ENCODE data around the gene ZNF48. TPM values are rescaled to one million over a fixed set of nuclear protein-coding genes. Genes with fewer than 3 reads are reported as not detected.

The ZNF48 gene
- total RNA-seq, 4 donors from 2014 or later = 5.5 to 7.5 (median 7.3) TPM

GRCh38 chr16:30407804-30408534 lies 12.7 kb downstream of the ZNF48 start:
- H3K4me3 ChIP-seq = peak overlapping the region; percentile 64 to 91 (median 76)
- H3K4me1 ChIP-seq = peaks cover 0 to 33% (median 13%) of the 10 kb centered on the region in 4 donors
- no peaks in the 10 kb centered on the region for H3K27me3 ChIP-seq
- TF ChIP-seq, protein P1, sequence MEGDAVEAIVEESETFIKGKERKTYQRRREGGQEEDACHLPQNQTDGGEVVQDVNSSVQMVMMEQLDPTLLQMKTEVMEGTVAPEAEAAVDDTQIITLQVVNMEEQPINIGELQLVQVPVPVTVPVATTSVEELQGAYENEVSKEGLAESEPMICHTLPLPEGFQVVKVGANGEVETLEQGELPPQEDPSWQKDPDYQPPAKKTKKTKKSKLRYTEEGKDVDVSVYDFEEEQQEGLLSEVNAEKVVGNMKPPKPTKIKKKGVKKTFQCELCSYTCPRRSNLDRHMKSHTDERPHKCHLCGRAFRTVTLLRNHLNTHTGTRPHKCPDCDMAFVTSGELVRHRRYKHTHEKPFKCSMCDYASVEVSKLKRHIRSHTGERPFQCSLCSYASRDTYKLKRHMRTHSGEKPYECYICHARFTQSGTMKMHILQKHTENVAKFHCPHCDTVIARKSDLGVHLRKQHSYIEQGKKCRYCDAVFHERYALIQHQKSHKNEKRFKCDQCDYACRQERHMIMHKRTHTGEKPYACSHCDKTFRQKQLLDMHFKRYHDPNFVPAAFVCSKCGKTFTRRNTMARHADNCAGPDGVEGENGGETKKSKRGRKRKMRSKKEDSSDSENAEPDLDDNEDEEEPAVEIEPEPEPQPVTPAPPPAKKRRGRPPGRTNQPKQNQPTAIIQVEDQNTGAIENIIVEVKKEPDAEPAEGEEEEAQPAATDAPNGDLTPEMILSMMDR (IDR thresholded peaks at IDR 0.05) = no peak
- TF ChIP-seq EP300 (IDR thresholded peaks at IDR 0.05) (no peak), POLR2A (IDR thresholded peaks at IDR 0.05) (no peak)
- H3K27ac ChIP-seq = peak overlapping the region; percentile 84 to 96 (median 92)
- DNase-seq (ENCODE audit: low spot score in 2 of 2) = no peak
- no peaks in the 10 kb centered on the region for H3K9me3 ChIP-seq
- 10% methylated on average over 13 to 16 of the region's 19 CpGs for WGBS, 2 donors
- H3K36me3 ChIP-seq = peaks cover 0 to 24% (median 0%) of the 10 kb centered on the region in 3 donors

- Histone ChIP-seq H3K9me3 (no peaks in the 10 kb centered on the region), H3K4me1 (peaks cover 0 to 33% (median 13%) of the 10 kb centered on the region in 4 donors), H3K36me3 (peaks cover 0 to 35% (median 0%) of the 10 kb centered on the region in 3 donors), H3K27ac (peak overlapping the region in 2 of 4 donors; percentile 74 to 96), H3K4me3 (peak overlapping the region in 1 of 4 donors; percentile 3), H3K27me3 (no peaks in the 10 kb centered on the region)
- TF ChIP-seq, protein P1 (IDR thresholded peaks at IDR 0.05) = peak; percentile 91 to 95 (median 93)
- TF ChIP-seq POLR2A (IDR thresholded peaks at IDR 0.05) (no peak), EP300 (IDR thresholded peaks at IDR 0.05) (peak in 1 of 2 donors; percentile 43)
- peak; percentile 83 to 93 for DNase-seq (ENCODE audit: low spot score in 2 of 2)
- 36 to 44% methylated on average over 14 to 15 of the region's 15 CpGs for WGBS, 2 donors
Observed at GRCh38 chr16:30409125-30410060, 14.2 kb downstream of the ZNF48 start.

GRCh38 chr16:30413112-30413806 lies 18.0 kb downstream of the ZNF48 start:
- Histone ChIP-seq H3K27me3 (no peaks in the 10 kb centered on the region), H3K9me3 (no peaks in the 10 kb centered on the region), H3K36me3 (peaks cover 0 to 37% (median 0%) of the 10 kb centered on the region in 3 donors), H3K27ac (no peak overlapping the region), H3K4me3 (no peak overlapping the region), H3K4me1 (peaks cover 0 to 31% (median 11%) of the 10 kb centered on the region in 4 donors)
- TF ChIP-seq POLR2A (IDR thresholded peaks at IDR 0.05) = no peak
- TF ChIP-seq EP300 (IDR thresholded peaks at IDR 0.05) = no peak
- TF ChIP-seq, protein P1 (IDR thresholded peaks at IDR 0.05) = no peak
- WGBS, 2 donors = 85 to 86% methylated on average over 6 of the region's 6 CpGs
- DNase-seq (ENCODE audit: low spot score in 2 of 2) = no peak

- Histone ChIP-seq H3K27me3 (no peaks in the 10 kb centered on the region), H3K27ac (no peak overlapping the region), H3K4me3 (no peak overlapping the region), H3K4me1 (peaks cover 0 to 25% (median 3%) of the 10 kb centered on the region in 4 donors), H3K36me3 (peaks cover 0 to 37% (median 0%) of the 10 kb centered on the region in 3 donors), H3K9me3 (no peaks in the 10 kb centered on the region)
- WGBS, 2 donors = 84 to 86% methylated on average over 5 of the region's 5 CpGs
- TF ChIP-seq EP300 (IDR thresholded peaks at IDR 0.05) (no peak), POLR2A (IDR thresholded peaks at IDR 0.05) (no peak)
- TF ChIP-seq, protein P1 (IDR thresholded peaks at IDR 0.05) = no peak
- DNase-seq (ENCODE audit: low spot score in 2 of 2) = no peak
Observed at GRCh38 chr16:30414159-30414558, 18.9 kb downstream of the ZNF48 start.

All from tibial nerve (tissue), 4 donors.